Measurements from ENCODE around the gene INPP5J.

INPP5J gene

DNA sequence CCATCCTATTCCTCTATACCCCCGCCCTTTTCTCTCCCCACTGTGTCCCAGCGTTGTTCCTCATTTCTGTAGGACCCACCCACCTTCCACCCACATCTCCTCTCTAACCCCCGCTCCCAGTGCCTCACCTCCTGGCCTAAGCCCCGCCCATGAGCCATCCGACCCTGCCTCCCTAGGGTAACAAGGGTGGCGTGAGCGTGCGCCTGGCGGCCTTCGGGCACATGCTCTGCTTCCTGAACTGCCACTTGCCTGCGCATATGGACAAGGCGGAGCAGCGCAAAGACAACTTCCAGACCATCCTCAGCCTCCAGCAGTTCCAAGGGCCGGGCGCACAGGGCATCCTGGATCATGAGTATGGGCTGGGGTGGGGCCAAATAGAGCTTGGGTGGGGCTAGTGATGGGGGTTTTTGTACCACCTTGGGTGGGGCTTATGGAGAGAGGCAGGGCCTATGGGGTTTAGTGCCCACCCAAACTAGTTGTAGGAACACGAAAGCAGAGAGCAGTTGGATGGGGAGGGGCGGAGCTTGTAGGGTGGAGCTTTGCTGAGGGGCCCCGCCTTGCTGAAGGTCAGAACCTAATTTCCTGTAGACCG, 4.5 kb downstream of the INPP5J start:
- no peak for FAIRE-seq

DNA sequence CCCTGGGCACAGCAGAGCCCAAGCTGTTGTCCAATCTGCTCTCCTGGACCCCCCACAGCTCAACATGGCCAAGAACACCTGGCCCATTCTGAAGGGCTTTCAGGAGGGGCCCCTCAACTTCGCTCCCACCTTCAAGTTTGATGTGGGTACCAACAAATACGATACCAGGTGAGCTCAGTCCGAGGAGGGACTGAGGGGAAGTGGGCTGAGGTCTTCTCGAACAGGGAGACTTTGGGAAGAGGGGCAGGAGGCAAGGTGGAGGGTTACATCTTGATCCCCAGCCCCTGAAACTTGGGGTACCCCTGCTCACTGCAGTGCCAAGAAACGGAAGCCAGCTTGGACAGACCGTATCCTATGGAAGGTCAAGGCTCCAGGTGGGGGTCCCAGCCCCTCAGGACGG, 5.4 kb downstream of the INPP5J start:
- no peak for FAIRE-seq

DNA sequence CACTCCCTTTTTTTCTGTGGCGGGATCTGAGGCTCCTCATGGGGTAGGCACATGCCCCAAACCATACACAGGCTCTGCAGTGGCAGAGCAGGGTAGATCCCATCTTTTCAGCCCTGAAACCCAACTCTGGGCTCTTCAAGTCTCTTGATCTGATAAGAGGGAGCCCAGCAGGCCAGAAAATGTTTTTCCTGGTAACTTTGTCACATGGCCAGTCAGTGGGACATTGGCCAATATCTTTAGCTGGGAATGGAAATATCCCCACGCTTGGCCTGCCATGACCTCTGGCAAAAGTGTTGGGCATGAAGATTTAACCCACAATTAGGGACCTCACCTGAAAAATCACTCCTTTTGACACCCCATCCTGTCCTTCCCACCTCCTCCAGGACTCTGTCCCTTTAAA, 8.1 kb downstream of the INPP5J start:
- no peak for FAIRE-seq

DNA sequence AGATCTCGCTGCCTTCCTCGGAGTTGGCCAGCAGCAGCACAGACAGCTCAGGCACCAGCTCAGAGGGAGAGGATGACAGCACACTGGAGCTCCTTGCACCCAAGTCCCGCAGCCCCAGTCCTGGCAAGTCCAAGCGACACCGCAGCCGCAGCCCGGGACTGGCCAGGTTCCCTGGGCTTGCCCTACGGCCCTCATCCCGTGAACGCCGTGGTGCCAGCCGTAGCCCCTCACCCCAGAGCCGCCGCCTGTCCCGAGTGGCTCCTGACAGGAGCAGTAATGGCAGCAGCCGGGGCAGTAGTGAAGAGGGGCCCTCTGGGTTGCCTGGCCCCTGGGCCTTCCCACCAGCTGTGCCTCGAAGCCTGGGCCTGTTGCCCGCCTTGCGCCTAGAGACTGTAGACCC, 11.1 kb downstream of the INPP5J start:
- no peak for FAIRE-seq

DNA sequence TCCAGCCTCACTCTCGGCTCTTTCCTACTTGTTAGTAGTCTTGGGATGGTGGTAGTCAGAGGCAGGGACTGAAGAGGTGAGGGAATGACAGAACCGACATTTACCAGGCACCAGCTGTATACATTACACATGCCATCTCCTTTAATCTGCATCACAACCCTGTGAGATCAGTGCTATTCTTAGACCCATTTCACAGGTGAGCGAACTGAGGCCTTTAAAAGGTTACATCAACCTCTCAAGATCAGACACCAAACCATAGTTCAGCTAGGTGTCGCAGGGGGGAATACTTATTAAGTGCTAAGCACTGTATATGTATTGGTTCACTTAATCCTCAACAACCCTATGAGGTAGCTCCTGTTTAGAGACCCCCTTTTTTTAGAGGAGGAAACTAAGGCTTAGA, 11.9 kb downstream of the INPP5J start:
- no peak for FAIRE-seq

DNA sequence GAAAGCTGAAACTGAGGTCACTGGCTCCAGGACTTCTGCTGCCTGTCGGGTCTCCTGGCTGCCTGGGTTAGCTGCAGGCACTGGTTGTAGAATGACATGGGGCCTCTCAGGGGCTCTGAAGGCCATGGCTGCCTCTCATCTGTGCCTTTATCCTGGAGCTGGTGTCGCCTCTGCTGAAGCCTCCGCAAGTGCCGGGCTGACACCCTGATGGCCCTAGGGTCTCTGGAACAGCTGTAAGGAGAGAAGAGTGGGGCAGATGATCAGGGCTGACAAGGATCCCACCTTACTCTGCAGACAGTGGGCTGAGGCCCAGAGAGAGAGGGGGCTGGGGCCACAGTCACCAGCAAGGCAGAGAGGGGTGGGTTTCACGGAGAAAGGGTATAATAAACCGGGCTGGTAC, 12.9 kb downstream of the INPP5J start:
- FAIRE-seq: no peak

DNA sequence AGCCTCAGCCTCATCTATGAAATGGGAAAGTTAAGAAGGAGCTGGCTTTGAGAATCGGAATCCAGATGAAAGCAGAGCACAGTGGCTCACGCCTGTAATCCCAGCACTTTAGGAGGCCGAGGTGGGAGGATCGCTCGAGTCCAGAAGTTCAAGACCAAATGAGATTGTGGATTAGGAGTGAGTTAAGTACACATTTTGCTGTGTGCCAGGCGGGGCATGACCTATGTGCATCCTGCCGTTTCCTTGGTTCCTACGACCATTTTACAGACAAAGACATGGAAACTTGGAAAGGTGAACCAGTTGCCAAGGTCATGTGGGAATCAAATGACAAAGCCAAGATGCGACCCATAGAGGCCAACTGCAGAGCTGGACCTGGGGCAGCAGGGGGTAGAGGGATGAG, 13.4 kb downstream of the INPP5J start:
- FAIRE-seq: no peak

DNA sequence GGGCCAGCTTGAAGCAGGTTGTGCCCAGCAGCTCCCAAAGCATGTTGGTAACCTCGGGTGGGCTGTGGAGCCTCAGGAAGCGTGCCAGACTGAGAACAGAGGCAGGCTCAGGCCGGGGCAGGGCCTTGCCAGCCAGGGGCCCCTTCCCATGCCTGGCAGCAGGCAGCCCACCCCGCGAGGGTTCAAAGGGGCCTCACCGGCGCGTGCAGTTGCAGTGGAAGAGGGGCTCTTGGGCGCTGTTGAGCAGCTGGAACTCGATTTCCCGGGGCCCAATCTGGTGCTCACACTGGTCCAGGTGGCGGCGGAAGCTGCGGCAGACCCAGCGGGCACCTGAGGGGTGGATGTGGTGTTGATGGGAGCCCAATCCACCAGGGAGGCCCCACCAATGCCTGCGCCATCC, 13.9 kb downstream of the INPP5J start:
- no peak for FAIRE-seq

DNA sequence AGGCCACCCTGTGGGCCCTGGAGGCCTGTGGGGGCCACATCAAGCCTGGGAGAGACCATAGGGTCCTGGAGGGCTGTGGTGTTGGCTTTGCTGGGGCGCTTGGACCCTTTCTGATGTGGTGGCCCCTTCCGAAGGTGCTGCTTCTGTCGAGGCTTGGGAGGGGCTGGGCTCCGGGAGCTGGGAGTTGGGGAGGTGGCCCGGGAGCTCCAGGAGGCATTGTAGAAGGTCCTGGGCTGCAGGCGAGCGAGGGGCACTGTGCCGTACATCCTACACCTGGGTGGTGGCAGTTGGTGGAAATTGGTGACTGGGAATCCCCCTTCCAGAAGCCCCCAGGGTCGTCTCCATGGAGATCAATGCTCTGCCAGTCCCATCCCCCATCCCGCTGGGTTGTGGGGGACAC, 15.0 kb downstream of the INPP5J start:
- no peak for FAIRE-seq

DNA sequence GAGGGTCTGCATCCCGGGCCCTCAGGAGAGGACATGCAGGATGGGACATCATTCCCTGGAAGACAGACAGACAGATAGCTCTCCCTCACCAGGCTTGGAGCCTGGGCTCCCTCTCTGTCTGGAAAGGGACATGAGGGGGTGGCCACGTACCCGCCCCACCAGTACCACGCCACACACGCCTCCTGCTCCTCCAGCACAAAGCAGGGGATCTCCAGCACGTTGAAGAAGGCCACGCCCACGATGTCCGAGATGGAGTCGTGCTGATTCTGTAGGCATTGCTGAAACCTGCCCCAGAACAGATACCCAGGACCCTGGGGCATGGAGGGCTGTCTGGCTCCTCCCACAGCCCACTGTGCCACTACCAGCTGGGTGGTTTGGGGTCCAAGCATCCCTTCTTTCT, 15.4 kb downstream of the INPP5J start:
- no peak for FAIRE-seq

DNA sequence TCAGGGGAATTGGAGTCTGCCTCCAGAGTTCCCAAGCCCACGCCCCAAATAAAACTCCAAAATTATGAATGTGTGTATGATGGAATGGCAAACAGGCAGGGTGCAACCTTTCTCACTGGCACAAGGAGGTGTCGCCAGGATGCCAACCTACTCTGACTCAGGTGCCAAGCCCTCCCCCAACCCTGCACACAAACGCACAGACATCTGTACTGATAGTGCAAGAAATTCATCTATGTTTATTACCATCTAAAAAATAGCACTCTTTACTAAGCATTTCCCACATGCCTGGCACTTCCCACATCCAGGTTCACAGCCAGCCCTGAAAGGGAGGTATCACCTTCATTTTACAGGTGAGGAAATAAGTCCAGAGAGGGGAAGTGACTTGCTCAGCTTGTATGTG, 16.3 kb downstream of the INPP5J start:
- no peak for FAIRE-seq

DNA sequence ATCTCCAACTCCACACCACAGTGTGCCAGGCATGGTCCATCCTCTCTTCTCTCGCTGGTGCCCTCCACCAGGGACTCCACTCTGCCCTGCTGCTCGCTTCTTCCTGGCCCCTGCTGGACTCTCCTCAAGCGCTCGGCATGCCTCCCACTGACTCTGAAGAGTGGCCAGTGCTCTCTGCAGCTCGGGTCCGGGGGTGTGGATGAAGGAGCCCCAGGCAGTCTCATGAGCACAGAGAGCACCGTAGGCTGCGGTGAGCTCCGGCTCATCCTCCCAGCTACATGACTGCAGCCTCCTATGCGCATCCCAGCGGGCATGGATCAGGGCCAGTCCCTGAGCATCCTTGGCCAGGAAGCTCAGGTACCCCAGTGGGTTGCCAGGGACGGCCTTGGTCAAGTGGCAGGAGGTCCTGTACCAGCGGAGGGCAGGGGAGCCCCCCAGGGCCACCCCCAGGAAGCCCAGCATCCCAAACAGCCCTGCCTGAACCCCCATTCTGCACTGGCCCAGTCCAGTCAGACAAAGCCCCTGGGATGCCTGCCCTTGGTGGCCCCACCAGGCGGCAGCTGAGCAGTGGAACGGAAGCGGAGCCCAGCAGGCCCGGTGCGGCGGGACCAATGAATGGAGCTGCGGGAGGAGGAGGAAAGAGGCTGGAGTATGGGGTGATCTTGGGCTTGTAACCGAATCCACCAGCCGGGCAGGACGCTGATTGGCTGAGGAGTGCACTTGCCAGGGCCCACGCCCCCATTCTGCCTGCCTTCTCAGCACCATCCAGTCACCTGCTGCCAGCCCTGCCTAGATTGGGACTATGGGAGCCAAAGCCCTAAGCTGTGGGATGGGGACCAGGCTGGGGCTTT, 17.3 kb downstream of the INPP5J start, which contains the start of gene PLA2G3:
Gene PLA2G3, minus strand, starts transcription at position 643 of the 851 bp plus-strand sequence. Its CDS starts 154 bp downstream, at position 489.
- FAIRE-seq: no peak

DNA sequence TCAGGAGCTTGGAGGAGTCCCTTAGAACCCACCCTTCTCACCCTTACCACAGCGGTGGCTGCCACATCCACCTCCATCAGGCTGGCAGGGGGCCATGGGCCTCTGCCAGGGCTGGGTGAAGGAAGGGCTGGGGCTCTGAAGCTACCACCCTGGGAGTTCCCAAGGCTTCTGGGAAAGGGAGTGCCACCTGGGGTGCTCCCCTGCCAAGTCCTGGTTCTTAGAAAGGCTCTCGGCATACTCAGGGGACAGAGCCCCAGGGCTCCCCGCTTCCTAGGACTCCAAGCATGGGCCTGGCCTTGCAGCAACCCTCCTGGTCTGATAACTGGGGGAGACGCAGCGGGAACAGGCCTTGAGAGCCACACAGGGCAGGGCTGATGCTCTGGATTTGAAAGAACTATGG, 18.0 kb downstream of the INPP5J start:
- no peak for FAIRE-seq

DNA sequence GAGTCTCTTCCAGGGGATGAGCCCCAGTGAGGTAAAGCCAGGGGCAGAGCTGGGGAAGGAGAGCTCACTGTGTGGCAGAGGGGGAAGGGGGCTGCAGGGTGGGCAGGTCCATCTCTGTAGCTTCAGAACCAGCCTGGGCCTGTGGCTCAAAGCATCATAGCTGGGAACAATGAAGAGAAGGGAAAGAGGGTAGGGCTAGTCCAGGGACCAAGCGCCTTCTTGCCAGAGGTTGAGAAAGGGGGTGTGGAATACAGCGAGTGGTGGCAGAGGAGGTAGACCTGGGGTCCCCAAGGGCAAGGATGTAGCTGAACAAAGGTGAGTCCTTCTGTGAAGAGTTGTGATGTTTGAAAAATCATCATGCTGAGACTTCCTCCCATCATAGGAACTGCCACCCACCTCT, 18.8 kb downstream of the INPP5J start:
- no peak for FAIRE-seq

DNA sequence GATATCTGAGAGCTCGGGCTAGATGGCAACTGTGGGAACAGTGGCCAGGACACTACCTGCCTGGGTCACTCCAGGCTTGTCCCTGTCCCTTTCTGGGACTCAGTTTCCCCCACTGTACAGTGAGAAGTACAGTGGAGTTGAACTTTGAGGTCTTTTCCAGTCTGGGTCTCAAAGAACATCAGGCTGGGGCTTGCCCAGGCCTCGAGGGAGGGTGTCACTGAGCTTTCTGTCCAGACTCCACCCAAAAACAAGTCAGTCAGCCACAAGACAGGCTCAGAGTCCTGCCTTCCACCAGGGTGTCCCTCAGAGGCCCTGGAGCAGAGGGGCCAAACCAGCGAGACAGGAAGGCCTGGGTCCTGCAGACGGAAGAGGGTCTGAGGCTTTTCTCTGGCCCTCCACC, 19.5 kb downstream of the INPP5J start:
- no peak for FAIRE-seq

DNA sequence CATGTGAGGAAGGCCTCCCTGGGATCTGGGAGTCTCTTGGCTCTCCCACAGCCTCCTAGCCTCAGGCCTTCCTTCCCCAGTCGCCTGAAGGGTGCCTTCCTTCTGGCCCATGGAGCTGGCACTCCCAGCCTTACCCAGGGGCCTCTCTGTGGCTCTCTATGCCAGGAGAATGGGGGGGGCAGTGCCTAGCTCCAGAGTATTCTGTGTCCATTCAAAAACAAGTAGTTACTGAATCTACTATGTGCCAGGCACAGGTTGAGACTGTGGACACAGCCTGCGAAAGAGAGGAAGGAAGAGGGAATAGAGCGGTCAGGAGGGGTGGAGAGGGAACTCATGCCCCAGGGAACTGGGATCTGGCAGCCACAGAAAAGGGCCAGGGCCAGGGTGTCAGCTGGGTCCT, 20.3 kb downstream of the INPP5J start:
- FAIRE-seq: no peak

DNA sequence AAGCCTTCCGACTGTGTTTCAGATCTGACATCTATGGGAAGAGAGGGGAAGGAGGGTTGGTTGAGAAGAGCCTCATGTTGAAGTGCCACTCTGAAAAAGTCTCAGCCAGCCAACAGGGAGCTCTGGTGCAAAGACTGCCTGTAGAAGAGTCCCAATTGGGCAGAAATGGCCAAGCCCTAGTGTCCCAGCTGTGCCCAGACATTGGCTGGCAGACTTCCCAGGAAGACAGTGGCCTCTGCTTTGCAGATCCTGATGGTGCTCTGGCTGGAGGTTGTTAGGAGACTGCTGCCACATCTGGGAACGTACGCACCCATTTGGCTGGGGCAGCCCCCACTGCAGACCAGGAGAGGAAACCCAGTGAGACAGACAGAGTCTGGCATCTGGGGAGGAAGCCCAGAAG, 20.8 kb downstream of the INPP5J start:
- FAIRE-seq: no peak

DNA sequence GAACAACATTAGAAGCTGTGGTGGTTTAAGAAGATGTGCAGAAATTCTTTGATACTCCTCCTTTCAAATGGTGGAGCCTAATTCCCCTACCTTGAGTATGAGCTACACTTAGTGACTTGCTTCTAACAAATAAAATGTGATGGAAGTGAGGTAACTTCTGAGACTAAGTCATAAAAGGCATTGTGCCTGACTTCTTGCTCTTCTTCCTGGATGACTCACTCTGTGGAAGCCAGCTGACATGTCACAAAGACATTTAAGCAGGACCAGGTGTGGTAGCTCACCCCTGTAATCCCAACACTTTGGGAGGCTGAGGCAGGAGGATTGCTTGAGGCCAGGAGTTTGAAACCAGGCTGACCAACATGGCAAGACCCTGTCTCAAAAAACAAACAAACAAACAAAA, 21.5 kb downstream of the INPP5J start:
- no peak for FAIRE-seq

DNA sequence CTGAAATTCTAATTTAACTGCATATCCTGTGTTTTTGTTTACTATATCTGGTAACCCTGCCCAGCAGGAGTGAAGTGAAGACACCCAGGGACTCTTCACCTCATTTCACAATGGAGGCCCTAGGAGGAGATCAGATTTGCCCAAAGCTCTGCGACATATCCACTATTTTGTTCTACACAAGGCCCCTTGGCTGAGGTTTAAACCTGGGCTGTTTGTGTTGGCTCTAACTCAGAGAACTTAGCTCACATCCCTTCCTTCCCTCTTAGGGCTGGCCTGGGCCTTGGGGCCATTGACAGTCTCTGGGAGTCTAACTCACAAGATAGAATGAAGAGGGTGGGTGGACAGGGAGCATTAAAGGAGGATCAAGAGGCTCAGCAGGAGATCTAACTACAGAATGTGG, 25.7 kb downstream of the INPP5J start:
- FAIRE-seq: no peak

DNA sequence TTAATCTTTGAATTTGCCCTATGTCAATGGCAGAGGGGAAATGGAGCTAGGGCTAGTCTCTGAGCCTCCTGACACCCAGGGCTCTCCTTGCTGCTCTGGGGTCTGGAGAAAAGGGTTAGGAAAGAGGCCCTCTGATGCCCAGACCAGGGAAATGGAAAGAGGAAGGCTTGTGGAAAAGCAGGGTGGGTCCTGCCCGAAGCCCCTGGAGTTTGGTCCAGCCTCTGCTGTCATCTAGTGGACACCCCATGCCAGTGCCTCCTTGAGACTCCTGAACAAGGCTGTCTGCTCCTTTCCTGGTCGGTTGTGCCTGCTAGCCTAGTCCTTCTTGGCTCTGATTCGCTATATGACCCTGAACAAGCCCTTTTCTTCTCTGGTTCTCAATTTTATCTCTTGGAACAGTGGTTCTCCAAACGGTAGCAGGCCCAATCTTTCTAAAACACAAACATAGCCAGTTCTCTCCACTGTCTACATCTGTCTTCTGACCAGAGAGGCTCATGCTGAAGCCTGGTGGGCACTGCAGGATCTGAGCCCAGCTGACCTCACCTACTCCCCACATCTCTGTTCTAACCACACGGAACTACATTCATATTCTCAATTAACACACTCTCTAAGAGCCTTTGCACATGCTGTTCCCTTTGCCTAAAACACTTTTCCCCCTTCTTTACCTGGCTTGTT, 26.3 kb downstream of the INPP5J start:
- no peak for FAIRE-seq

DNA sequence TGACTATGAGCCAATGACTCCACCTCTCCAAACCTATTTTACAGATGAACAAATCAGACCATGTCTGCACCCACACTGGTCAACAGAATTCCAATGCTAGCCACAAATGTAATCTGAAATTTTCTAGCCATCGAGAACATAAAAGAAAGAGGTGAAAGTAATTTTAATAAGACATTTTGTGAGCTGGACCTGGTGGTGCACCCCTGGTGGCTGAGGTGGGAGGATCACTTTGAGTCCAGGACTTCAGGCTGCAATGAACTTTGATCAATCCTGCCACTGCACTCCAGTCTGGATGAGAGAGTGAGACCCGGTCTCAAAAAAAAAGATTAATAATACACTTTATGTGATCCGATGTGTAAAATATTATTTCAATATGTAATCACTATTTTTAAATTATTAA, 27.8 kb downstream of the INPP5J start:
- no peak for FAIRE-seq

DNA sequence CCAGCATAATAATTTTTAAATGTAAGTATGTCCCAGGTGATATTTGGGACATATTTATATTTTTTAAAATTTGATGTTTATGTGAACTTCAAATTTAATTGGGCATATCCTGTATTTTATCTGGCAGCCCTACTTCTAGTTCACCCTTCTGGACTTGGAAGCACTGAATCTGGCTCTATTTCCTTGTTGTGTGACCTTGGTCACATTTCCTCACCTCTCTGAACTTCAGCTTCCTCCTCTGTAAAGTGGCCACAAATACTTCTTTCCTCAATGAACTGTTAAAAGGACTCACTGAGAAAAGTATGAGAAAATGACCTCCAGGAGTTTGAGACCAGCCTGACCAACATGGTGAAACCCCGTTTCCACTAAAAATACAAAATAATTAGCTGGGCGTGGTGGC, 29.1 kb downstream of the INPP5J start:
- no peak for FAIRE-seq

DNA sequence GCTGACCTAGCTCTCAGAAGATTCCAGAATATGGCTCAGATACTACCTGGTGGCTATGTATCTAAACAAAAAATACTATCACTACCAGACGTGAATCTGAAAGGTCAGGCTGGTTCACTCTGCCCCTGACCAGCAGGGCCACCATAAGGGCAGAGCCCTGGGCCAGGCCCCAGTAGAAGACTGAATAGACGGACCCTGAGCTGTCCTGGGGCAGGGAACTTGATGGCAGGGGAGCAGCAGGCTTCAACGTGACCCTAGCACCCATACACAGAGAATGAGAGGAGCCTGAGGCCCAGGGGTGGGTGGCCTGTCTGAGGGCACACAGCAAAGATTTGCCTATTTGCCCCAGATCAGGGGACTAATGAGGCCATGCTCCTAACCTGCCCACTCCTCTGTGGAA, 30.6 kb downstream of the INPP5J start:
- no peak for FAIRE-seq

DNA sequence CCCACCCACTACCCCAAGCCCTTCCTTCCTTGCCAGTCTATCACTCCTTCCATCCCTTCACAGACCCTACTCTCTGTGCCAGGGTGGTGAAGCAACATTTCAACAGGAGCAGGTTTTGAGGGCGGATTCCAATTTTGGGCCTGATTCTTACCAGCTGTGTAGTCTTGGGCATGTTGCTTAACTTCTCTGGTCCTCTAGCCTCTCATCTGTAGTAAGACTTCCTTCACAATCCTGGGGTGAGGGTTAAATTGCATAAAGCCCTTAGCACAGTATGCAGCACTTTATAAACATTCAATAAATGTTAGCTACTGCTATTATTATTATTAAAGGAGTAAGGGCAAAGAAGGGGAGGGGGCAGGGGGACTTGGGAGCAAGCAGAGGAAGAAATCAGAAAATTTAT, 32.2 kb downstream of the INPP5J start:
- FAIRE-seq: no peak
